HG03025 (cell line): ENCODE data around the gene TAF3.
A peak's percentile ranks its signal among the peaks of the same experiment; 100 is the strongest.
"Not testable (repeated sequence)": the region's sequence is repeated elsewhere in the genome, so short reads cannot be mapped to it uniquely, and the experiment has no call there.

Experiments used
- ATAC-seq: cut with Tn5 transposase; IDR thresholded peaks from one replicate; pipeline ENCODE4 v1.9.1; 2021; ENCODE audit warnings: mild to moderate bottlenecking, moderate library complexity; ENCODE audit not compliant: unreplicated experiment, low FRiP score

The TAF3 gene

GRCh38 chr10:7808686-7809267, 9.5 kb upstream of the TAF3 start:
- ATAC-seq, result no peak

DNA sequence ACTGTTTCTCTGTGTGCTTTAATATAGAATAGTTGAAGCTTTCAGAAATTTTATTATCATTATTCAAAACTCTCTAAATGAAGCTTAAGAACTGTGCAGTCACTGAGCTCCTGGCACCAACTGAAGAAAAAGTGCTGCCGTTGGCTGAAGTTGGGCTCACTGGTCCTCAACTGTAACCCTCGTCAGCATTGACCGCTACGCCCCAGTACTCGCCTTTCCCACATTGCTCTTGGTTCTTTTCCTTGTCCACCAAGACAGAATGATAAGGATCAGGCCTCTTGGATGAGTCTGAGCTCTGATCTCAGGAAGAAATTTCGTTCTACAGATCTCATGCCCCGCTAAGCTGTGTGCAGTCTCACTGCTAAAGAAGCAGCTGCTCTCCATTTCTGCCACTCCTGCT, 7.9 kb upstream of the TAF3 start:
- no peak for ATAC-seq

- no peak for ATAC-seq
Measured at GRCh38 chr10:7811000-7811399, 7.3 kb upstream of the TAF3 start.

GRCh38 chr10:7811743-7812142, 6.6 kb upstream of the TAF3 start:
- ATAC-seq, result not testable (repeated sequence)

- no peak for ATAC-seq
Measured at GRCh38 chr10:7813481-7813880, 4.8 kb upstream of the TAF3 start.

DNA sequence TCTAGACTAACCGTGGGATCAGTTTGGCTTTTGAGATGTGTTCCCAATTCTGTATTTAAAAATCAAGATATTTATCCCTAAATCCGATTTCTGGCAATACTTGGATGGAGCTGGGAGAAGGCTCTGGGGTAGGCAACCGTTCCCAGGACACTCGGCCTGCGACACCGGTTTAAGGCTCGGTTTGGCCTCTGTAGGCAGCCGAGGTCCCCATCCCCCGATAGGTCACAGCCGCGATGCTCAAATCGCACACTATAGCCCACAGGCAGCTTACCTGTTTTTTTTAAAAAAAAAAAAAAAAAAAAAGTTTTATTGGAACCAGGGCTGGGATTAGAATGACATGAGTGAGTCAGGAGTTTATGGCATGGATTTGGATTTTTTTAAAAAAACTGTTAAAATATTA, 729 bp upstream of the TAF3 start:
- ATAC-seq, result no peak

DNA sequence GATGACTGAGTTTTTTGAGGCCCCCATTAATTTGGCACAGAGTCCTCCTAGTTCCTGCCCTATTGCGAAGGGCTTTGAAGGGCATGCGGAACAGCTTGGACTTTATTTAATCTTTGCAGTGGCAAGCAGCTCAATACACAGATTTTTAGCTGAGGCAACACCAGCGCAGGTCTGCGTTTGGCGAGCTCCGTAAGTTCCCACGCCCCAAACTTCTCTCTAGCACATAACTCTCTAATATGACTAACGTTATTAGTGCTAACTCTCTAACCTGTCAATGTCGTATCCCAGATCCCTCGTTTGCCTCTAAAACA, 366 bp upstream of the TAF3 start:
- peak; percentile 10 for ATAC-seq

DNA sequence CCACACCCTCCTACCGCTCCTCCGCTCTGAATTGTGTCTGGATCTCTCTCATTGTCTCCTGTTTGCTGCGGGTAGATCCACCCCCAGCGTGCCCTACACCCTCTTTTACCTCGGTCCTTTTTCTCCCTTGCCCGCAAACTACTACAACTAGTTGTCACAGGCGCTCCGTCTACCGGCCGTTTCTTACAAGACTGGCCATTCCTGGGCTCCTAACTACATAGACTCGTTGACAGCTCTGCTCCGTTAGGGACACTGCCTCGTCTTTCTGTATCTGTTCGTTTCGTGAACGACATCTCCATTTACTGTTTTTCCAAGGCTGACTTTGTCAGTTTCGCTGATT, 786 bp downstream of the TAF3 start:
- ATAC-seq, result peak; percentile 33

- no peak for ATAC-seq
Measured at GRCh38 chr10:7824251-7824650, 5.9 kb downstream of the TAF3 start.

GRCh38 chr10:7826971-7827370, 8.7 kb downstream of the TAF3 start:
- no peak for ATAC-seq

DNA sequence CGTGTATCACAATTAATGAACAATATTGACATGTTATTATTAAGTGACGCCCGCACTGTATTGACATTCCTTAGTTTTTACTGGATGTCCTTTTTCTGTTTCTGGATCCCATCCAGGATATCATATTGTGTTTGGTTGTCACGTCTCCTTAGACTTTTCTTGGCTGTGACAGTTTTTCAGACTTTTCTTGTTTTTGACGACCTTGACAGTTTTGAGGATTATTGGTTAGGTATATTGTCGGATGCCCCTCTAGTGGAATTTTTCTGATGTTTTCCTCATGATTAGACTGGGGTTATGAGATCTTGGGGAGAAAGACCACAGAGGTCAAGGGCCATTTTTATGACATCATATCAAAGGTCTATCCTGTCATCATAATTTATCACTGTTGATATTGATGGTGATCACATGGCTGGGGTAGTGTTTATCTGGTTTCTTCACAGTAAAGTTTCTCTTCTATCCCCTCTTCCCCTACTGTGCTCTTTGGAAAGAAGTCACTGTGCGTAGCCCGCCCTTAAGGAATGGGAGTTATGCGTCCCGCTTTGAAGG, 11.1 kb downstream of the TAF3 start:
- no peak for ATAC-seq

DNA sequence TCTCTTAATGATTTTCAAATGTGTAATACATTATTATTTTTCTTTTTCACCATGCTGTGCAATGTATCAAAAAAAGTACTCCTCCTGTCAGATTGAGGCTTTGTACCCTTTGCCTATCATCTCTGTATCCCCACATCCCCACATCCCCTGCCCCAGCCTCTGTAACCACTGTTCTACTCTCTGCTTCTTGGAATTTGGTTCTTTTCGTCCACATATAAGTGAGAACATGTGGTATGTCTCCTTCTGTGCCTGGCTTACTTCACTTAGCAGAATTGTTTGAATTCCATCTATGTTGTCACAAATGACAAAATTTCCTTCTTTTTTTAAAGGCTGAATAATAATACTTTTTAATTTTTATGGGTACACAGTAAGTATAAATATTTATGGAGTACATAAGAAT, 13.8 kb downstream of the TAF3 start:
- ATAC-seq, result no peak

DNA sequence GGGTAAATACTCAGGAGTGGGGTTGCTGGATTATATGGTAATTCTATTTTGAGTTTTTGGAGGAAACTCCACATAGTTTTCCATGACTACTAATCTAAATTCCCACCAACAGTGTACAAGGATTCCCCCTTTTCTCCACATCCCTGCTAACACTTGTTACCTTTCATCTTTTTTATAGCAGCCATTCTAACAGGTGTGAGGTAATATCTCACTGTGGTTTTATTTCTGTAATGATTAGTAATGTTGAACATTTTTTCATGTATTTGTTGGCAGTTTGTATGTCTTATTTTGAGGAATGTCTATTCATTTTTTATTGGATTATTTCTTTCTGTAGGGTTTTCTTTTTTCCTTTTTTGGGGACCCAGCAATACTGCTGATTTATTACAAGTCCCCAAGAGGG, 14.9 kb downstream of the TAF3 start:
- ATAC-seq, result no peak

DNA sequence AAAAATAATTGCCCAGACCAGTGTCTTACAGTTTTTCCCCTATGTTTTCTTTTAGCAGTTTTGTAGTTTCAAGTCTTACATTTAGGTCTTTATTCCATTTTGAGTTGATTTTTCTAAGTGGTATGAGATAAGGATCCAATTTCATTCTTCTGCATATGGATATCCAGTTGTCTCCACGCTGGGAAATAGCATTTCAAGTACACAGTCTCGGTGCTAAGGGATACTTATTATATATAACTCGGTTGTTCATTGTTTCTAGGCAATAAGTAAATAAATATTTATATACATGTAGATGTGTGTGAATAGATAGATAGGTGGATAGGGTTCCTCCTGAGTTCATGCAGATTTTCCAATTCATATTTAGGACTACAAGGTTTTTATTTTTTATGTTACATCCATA, 16.0 kb downstream of the TAF3 start:
- ATAC-seq, result no peak

GRCh38 chr10:7836571-7836970, 18.3 kb downstream of the TAF3 start:
- ATAC-seq, result no peak

- no peak for ATAC-seq
Measured at GRCh38 chr10:7846591-7846990, 28.3 kb downstream of the TAF3 start.

- ATAC-seq, result no peak
Measured at GRCh38 chr10:7853226-7853842, 35.0 kb downstream of the TAF3 start.

GRCh38 chr10:7853890-7854289, 35.6 kb downstream of the TAF3 start:
- no peak for ATAC-seq

DNA sequence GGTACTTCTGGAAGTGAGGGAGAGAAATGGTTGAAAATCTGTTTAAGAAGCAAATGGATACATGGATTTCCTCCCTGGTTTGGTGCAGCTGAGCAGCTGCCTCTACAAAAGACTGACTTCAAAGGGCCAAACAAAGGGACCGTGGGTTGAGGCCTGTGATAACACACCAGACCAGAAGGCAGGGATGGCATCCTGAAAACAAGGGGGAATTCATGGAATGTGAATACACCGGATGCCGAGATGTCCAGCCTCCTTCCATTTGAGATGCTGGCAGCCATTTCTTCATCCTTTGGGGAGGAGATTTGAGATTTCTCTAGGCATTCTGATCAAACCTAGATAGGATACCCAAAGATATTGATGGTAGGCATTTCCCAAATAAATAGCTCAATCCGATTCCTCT, 36.9 kb downstream of the TAF3 start:
- no peak for ATAC-seq

- ATAC-seq, result no peak
Measured at GRCh38 chr10:7856678-7857077, 38.4 kb downstream of the TAF3 start.

GRCh38 chr10:7857262-7857661, 39.0 kb downstream of the TAF3 start:
- no peak for ATAC-seq

DNA sequence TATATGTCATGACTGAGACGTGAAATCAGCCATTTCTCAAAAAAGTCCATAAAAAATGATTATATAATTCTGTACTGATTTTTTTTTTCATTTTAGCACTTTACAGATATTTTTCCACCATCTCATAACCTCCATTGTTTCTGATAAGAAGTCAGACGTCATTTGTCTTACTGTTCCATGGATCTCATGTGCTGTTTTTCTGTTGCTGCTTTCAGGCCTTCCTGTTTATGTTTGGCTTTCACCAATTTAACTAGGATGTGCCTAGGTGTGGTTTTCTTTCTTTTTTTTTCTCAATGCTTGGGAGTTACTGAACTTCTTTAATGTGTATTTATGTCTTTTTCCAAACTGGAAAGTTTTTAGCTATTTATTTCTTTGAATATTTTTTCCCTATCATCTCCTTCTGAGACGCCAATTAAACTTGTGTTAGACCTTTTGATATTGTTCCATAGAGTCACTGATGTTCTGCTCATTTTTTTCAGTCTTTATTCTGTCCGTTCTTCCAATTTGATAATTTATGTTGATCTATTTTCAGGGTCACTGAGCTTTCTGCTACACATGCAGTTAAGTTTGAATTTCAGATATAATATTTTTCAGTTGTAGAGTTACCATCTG, 43.3 kb downstream of the TAF3 start:
- ATAC-seq, result no peak
